ENCODE results near the gene COL18A1.

COL18A1 gene

GRCh38 chr21:45403133-45403824, 1.7 kb upstream of the COL18A1 start:
- no peak for FAIRE-seq

DNA sequence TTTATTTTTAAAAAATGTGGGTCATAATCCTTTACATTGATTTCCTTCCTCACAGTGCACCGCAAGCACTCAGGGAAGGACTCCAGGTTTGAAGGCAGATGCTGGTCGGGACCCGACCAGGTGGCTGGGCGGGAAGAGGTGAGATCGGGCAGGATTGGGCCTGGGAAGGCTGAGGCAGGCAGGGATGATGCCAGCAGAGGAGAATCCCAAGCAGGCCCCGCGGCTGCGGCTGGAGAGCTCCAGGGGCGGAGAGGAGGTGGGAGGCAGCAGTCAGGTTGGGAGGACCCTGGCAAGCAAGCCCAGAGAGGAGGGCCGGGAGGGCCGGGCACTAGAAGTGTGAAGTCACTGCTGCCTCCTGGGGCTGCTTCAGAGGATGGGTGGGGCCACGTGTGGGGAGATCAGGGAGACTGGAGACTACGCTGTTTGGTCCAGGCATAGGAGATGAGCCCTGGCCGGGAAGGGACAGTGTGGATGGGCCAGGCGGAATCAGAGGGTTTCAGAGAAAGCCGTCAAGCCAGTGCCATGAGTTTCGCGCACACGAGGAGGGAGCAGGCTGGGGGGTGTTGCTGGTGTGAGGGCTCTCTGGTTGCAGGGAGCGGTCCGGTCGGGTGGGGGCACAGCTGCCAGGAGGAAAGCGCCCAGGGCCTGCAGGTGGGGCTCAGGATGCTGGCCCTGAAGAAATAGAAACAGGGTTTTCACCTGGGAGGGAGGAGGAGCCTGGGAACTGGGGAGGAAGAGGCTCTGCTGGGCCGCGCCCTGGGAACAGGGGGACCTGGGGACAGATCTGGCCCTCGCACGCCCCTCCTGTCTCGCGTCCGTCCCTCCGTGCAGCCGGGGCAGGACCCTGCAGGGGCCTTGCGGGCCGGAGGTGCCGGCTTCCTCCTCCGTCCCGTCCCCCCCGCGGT, 888 bp upstream of the COL18A1 start:
- no peak for FAIRE-seq

GRCh38 chr21:45405271-45405818, 380 bp downstream of the COL18A1 start:
- FAIRE-seq: no peak

DNA sequence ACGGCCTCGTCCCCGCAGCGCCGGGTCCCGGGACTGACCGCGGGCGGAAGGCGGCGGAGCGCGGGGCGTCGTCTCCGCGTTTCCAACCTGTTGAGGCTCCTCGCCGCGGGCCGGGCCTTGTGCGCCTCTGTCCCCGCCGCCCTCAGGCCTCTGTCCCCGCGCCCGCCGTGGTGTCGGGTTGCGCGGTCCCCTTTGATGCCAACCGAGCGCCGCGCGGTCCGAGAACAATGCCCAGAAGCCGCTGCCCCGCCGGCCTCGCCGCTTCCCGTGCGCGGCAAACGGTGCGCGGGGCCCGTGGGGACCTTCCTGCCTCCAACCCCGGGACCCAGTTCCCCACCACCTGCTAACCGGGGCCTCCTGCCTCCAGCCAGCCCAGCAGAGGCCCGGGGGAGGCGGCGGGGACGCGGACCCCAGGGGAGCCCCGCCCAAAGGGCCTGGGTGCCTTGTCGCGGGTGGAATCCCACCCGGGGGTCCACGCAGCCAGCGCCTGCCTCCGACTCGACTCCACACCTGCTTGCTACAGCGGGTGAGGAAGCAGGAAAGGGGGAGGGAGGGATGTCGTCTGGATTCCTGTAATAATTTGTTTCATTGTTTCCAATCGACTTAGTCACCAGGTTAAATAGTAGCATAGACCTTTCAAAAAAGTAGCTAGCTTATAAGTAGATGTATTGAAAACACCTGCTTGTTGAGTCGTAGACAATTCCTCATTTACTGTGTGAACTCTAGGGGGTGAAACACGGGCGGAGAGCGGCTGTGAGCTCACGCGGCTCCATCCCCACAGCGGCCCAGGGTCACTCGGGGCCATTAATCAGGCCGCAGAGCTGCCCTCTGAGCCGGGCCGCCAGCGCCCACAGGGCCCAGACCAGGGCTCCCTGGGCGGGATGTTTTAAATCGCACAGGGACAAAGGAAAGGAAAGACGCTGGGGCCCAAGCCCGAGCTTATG, 1.1 kb downstream of the COL18A1 start:
- no peak for FAIRE-seq

GRCh38 chr21:45406801-45407628, 2.0 kb downstream of the COL18A1 start:
- no peak for FAIRE-seq

DNA sequence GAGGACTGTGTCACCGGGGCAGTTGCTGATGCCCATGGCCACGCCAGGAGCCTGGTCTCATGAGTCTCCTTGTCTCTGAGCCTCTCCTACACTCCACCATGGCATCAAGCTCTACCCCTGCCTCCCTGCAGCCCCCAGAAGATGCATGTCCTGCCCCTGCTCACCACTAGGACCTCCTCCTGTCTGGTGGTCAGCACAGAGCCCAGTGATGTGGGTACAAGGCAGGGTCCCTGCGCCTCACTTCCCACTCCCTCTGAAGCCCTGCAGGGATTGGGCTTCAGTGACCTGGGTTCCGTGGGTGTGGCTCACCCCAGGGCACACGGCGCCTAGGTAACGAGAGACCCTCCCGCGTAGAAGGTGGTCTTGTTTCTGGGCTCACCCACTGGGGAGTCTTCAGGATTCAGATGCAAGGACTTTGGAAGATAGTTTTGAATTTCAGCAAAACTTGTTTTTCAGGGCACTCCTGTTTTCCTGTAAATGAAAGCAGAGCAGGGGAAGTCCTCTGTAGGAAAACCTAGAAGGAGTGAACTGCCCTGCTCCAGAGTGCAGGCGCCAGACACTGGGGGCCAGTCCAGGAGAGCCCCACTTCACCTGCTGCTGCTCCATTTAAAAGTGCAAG, 2.8 kb downstream of the COL18A1 start:
- no peak for FAIRE-seq

- FAIRE-seq: no peak
These were observed 3.4 kb downstream of the COL18A1 start for GRCh38 chr21:45408271-45408791.

DNA sequence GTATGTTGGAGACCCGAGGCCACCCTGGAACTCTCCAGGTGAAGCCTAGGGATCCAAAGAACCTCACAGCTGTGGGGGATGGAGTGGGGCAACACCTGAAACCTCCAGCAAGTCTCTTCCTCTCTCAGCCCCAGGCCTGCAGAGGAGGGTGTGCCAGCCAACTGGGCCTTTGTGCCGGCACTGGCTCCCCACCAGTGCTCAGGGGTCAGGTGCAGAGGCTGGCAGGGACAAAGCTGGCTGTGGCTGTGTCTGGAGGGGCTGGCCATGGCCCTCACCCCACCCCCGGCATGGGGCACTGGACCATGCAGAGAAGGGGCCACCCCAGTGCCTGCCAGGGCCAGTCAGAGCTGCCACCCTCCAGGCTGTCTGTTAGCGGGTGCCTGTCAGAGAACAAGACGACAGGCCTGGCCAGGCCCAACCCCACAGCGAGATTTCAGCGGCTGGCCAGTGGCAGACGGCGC, 3.9 kb downstream of the COL18A1 start:
- FAIRE-seq: no peak

DNA sequence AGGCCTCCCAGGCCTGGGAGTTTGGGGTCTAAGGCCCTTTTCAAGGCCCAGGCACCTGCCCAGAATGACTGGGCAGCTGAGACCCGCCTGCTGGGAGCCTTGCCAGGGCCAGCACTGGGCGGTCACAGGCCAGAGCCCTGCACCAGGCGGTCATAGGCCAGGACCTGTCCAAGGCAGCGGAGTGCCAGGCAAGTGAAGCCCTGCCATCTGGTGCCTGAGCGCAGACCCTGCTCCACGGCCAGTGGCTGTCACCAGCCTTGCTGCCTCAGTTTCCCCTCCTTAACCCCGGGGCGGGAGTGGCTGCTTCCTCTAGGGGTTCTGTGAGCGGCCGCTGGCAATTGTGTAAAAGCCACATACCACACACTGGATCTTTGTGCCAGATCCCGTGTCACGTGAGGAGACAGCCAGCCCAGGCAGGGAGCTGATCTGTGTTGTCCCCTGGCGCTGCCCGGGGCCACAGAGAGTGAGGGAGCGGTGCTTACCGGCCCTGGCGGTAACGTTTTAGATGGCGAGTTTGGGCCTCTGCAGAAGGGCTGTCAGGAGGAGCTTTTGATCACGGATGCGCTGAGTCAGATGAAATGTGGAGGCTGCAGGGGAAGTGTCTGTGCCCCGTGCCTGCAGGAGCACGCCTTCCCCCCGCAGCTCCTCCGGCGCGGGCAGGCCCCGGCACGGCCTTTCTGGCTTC, 4.6 kb downstream of the COL18A1 start:
- FAIRE-seq: no peak

DNA sequence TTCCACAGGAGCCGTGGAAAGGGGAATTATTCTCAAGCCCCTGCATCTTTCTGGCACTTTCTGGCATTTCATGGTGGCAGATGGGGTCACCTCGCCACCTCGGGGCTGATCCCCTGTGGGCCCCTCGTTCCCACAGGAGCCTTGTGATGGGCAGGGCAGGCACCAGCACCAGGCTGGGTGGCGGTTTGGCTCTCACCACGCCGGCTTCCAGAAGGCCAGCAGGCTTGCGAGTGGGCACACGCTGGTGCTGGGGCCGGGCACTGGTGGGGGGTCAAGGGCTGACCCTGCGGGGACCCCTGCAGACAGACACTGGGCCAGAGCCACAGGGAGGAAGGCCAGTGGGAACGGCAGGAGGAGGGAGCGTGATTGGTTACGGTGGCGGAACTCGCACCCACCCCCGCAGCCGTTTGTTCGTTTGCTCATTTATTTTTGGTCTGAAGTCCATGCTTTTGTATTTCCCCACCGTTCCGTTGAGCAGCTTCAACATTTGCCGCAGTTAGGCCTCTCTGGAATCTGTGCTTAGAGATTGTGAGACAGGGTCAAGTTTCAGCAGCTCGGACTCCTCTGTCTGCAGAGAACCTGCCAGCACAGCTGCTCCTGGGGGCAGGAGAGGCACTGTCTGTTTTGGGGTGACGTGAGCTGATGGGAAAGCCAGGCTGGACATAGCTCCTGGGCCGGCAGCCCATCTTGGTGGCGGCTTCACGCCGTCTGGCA, 5.3 kb downstream of the COL18A1 start:
- no peak for FAIRE-seq

- no peak for FAIRE-seq
These were observed 6.2 kb downstream of the COL18A1 start for GRCh38 chr21:45410865-45411809.

DNA sequence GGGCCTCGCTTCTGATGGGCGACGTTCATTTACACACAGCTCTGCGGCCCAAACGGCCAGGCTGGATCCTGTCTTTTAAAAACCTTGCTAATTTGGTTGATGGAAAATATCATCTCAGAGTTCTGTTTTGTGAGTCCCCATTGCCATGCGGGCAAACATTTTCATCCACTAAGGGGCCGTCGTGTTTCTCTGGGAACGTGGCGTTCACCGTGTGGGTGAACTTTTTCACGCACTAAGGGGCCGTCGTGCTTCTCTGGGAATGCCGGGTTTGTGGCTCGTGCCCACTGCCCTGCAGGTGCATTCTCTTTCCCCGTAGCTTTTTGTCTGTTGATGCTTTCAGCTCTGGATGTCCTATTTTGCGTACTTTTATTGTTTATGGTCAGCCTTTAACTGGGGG, 6.8 kb downstream of the COL18A1 start:
- no peak for FAIRE-seq

DNA sequence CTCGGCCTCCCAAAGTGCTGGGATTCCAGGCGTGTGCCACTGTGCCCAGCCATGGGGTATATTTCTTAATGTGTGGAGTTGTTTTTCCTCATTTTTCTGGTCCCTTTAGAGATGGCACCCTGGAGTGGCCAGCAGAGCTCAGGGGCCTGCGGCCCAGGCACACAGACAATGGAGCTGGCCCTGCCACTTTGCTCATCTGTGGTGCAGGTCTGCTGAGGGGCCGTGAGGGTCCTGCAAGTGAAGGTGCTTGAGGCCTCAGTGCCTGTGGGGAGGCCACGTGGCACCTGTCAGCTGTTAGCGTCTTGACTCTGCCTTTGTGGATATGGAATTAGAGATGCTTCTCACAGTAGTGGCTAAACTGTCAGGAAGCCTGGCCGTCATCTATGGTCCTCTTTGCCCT, 7.5 kb downstream of the COL18A1 start:
- no peak for FAIRE-seq

GRCh38 chr21:45412909-45413611, 8.1 kb downstream of the COL18A1 start:
- no peak for FAIRE-seq

DNA sequence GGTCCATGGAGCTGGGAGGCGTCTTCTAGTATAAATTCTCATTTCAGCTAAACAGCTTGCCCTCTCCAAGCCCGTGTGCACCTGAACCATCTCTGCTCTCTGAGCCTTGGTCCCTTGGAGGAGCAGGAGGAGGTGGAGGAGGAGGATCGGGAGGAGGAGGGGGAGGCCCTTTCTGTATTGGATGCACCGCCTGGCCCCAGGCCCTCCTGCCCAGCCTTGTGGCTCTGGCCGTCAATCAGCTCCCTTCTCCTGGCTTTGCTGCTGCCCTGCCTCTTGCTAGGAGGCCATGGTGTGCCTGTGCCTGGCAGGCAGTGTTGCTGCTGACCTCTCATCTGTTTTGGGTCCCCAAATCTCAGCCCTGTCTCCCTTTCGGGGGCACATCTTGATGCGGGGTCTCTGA, 9.0 kb downstream of the COL18A1 start:
- FAIRE-seq: no peak

- FAIRE-seq: no peak
These were observed 9.6 kb downstream of the COL18A1 start for GRCh38 chr21:45414396-45415187.

Data from A204.1 (cell line).